ENCODE measurements around the gene NDUFAF3. TPM values are rescaled to one million over a fixed set of nuclear protein-coding genes. Genes with fewer than 3 reads are reported as not detected.

The NDUFAF3 gene
- total and polyA plus RNA-seq, 10 of the 15 experiments (the other 5 are each of a cell fraction or from before 2014, with no cell fraction given): 25.4 to 228 (median 63.9) TPM

DNA sequence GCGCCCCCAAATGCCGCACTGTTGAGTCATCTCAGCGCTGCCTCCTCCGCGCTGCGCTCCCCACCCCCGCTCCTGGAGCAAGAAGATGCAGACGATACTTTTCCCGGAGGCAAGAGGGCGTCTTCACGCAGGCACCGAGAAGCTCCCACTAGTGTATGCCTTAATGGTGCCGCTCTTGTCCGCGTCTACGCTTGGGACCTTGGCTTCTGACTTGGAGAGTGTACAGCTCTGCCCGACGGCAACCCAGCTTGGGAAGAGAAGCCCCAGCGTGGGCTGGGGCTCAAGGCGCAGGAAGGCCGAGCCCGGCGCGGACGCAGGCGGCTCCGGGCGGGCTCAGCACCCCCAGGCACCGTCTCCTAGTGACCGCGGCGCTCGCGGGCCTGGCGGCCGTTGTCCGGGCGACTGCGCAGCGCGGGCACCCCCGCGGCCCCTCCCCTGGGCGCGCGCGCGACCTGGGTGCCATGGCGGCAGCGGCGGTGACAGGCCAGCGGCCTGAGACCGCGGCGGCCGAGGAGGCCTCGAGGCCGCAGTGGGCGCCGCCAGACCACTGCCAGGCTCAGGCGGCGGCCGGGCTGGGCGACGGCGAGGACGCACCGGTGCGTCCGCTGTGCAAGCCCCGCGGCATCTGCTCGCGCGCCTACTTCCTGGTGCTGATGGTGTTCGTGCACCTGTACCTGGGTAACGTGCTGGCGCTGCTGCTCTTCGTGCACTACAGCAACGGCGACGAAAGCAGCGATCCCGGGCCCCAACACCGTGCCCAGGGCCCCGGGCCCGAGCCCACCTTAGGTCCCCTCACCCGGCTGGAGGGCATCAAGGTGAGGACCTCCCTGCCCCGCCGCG lies 31.9 kb upstream of the NDUFAF3 start, which contains the start of gene P4HTM (continued):
- TF ChIP-seq, protein P1, sequence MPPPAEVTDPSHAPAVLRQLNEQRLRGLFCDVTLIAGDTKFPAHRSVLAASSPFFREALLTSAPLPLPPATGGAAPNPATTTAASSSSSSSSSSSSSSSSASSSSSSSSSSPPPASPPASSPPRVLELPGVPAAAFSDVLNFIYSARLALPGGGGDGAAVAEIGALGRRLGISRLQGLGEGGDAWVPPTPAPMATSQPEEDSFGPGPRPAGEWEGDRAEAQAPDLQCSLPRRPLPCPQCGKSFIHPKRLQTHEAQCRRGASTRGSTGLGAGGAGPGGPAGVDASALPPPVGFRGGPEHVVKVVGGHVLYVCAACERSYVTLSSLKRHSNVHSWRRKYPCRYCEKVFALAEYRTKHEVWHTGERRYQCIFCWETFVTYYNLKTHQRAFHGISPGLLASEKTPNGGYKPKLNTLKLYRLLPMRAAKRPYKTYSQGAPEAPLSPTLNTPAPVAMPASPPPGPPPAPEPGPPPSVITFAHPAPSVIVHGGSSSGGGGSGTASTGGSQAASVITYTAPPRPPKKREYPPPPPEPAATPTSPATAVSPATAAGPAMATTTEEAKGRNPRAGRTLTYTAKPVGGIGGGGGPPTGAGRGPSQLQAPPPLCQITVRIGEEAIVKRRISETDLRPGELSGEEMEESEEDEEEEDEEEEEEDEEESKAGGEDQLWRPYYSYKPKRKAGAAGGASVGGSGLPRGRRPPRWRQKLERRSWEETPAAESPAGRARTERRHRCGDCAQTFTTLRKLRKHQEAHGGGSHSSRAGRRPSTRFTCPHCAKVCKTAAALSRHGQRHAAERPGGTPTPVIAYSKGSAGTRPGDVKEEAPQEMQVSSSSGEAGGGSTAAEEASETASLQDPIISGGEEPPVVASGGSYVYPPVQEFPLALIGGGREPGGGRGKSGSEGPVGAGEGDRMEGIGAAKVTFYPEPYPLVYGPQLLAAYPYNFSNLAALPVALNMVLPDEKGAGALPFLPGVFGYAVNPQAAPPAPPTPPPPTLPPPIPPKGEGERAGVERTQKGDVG (CRISPR knock-in tag; IDR thresholded peaks at IDR 0.05): no peak
- TF ChIP-seq PAX8 (IDR thresholded peaks at IDR 0.05) (no peak), NR2C2 (IDR thresholded peaks at IDR 0.05; ENCODE audit: borderline replicate concordance, control insufficient read depth, insufficient read length, low read depth) (no peak), SUPT20H (IDR thresholded peaks at IDR 0.05; ENCODE audit: borderline replicate concordance, control insufficient read depth, low read depth, low read length) (no peak), ZNF24 (IDR thresholded peaks at IDR 0.05) (no peak), CBFB (IDR thresholded peaks at IDR 0.05; ENCODE audit: low read depth) (no peak), FOXK2 (IDR thresholded peaks at IDR 0.05) (no peak), MYB (IDR thresholded peaks at IDR 0.05; ENCODE audit: borderline replicate concordance, low read depth, low read length) (no peak), TARDBP (IDR thresholded peaks at IDR 0.05; ENCODE audit: borderline replicate concordance) (no peak; the same call in 1 of the 2 replicates), RB1 (IDR thresholded peaks at IDR 0.05; ENCODE audit: borderline replicate concordance) (peak; percentile 62; the same call in 1 of the 2 replicates), CBX3 (IDR thresholded peaks at IDR 0.05; ENCODE audit: borderline replicate concordance, low read depth) (no peak), YBX1 (IDR thresholded peaks at IDR 0.05) (no peak), RAD51 (IDR thresholded peaks at IDR 0.05) (no peak), CREM (IDR thresholded peaks at IDR 0.05; ENCODE audit: low read depth) (peak; percentile 84)
- TF ChIP-seq, protein P2, sequence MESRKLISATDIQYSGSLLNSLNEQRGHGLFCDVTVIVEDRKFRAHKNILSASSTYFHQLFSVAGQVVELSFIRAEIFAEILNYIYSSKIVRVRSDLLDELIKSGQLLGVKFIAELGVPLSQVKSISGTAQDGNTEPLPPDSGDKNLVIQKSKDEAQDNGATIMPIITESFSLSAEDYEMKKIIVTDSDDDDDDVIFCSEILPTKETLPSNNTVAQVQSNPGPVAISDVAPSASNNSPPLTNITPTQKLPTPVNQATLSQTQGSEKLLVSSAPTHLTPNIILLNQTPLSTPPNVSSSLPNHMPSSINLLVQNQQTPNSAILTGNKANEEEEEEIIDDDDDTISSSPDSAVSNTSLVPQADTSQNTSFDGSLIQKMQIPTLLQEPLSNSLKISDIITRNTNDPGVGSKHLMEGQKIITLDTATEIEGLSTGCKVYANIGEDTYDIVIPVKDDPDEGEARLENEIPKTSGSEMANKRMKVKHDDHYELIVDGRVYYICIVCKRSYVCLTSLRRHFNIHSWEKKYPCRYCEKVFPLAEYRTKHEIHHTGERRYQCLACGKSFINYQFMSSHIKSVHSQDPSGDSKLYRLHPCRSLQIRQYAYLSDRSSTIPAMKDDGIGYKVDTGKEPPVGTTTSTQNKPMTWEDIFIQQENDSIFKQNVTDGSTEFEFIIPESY (IDR thresholded peaks at IDR 0.05): no peak
- TF ChIP-seq, protein P3, sequence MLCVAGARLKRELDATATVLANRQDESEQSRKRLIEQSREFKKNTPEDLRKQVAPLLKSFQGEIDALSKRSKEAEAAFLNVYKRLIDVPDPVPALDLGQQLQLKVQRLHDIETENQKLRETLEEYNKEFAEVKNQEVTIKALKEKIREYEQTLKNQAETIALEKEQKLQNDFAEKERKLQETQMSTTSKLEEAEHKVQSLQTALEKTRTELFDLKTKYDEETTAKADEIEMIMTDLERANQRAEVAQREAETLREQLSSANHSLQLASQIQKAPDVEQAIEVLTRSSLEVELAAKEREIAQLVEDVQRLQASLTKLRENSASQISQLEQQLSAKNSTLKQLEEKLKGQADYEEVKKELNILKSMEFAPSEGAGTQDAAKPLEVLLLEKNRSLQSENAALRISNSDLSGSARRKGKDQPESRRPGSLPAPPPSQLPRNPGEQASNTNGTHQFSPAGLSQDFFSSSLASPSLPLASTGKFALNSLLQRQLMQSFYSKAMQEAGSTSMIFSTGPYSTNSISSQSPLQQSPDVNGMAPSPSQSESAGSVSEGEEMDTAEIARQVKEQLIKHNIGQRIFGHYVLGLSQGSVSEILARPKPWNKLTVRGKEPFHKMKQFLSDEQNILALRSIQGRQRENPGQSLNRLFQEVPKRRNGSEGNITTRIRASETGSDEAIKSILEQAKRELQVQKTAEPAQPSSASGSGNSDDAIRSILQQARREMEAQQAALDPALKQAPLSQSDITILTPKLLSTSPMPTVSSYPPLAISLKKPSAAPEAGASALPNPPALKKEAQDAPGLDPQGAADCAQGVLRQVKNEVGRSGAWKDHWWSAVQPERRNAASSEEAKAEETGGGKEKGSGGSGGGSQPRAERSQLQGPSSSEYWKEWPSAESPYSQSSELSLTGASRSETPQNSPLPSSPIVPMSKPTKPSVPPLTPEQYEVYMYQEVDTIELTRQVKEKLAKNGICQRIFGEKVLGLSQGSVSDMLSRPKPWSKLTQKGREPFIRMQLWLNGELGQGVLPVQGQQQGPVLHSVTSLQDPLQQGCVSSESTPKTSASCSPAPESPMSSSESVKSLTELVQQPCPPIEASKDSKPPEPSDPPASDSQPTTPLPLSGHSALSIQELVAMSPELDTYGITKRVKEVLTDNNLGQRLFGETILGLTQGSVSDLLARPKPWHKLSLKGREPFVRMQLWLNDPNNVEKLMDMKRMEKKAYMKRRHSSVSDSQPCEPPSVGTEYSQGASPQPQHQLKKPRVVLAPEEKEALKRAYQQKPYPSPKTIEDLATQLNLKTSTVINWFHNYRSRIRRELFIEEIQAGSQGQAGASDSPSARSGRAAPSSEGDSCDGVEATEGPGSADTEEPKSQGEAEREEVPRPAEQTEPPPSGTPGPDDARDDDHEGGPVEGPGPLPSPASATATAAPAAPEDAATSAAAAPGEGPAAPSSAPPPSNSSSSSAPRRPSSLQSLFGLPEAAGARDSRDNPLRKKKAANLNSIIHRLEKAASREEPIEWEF (IDR thresholded peaks at IDR 0.05; ENCODE audit: insufficient replicate concordance, low read depth, low read length): no peak
- TF ChIP-seq, protein P4, sequence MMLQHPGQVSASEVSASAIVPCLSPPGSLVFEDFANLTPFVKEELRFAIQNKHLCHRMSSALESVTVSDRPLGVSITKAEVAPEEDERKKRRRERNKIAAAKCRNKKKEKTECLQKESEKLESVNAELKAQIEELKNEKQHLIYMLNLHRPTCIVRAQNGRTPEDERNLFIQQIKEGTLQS (IDR thresholded peaks at IDR 0.05; ENCODE audit: borderline replicate concordance, extremely low read depth, low read depth, low read length): no peak
- TF ChIP-seq, protein P5, sequence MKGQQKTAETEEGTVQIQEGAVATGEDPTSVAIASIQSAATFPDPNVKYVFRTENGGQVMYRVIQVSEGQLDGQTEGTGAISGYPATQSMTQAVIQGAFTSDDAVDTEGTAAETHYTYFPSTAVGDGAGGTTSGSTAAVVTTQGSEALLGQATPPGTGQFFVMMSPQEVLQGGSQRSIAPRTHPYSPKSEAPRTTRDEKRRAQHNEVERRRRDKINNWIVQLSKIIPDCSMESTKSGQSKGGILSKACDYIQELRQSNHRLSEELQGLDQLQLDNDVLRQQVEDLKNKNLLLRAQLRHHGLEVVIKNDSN (IDR thresholded peaks at IDR 0.05; ENCODE audit: borderline replicate concordance, extremely low read length, insufficient read depth, low read depth, low read length): no peak

All from GM12878 (cell line).